H1 (cell line): ENCODE data around the gene CRTC3. TPM values are rescaled to one million over a fixed set of nuclear protein-coding genes. Genes with fewer than 3 reads are reported as not detected.

Source experiments
- CTCF ChIA-PET: fragments of 300-600 bp; sonication (Branson Sonifier 250); formaldehyde crosslinking; loops from one replicate; lab custom pipeline; 2021; ENCODE audit not compliant: partially characterized antibody; lab: Charles Lee
- POLR2A ChIA-PET: fragments of 300-600 bp; sonication (Branson Sonifier 250); formaldehyde crosslinking; loops from one replicate; lab custom pipeline; 2021; ENCODE audit warnings: inconsistent platforms; ENCODE audit not compliant: partially characterized antibody; lab: Charles Lee
- DNase-seq, 2 experiments: peaks; one replicate each; pipeline versions ENCODE4 v3.0.0 to v3.0.0-alpha.2; 2010 to 2022; ENCODE audit warnings: low spot score in 2 of 2, low read depth in 1 of 2, mixed read lengths in 1 of 2
- FAIRE-seq: peaks from 2 replicates; lab custom pipeline; 2011; peaks lifted over from hg19 to GRCh38; lab: Jason Lieb, UNC
- H2AFZ ChIP-seq: 2 replicates; pipeline ENCODE4 v1.8.1; 2012; ENCODE audit warnings: low read length, inconsistent platforms
- H2AK5ac ChIP-seq: 2 replicates; pipeline ENCODE4 v1.6.1; 2013; ENCODE audit warnings: low read depth, low read length
- H2BK120ac ChIP-seq: replicated peaks from 2 replicates; pipeline ENCODE3; 2013; ENCODE audit warnings: low read depth, low read length, inconsistent platforms
- H2BK12ac ChIP-seq: 2 replicates; pipeline ENCODE4 v1.6.1; 2013; ENCODE audit warnings: low read depth, low read length
- H2BK15ac ChIP-seq: 2 replicates; pipeline ENCODE4 v1.6.1; 2013; ENCODE audit warnings: low read length
- H2BK20ac ChIP-seq: 2 replicates; pipeline ENCODE4 v1.6.1; 2013; ENCODE audit warnings: low read length
- H2BK5ac ChIP-seq: 2 replicates; pipeline ENCODE4 v1.6.1; 2013; ENCODE audit warnings: low read depth, low read length
- H3K14ac ChIP-seq: 2 replicates; pipeline ENCODE4 v1.6.1; 2013; ENCODE audit warnings: inconsistent platforms; ENCODE audit not compliant: insufficient read length
- H3K18ac ChIP-seq: 2 replicates; pipeline ENCODE4 v1.6.1; 2013; ENCODE audit warnings: low read length; ENCODE audit errors: extremely low read depth
- H3K23ac ChIP-seq: 2 replicates; pipeline ENCODE4 v1.6.1; 2013; ENCODE audit warnings: inconsistent platforms; ENCODE audit not compliant: insufficient read length
- H3K23me2 ChIP-seq: 2 replicates; pipeline ENCODE4 v1.6.1; 2013; ENCODE audit warnings: low read depth, low read length
- H3K27ac ChIP-seq: 2 replicates; pipeline ENCODE4 v1.6.1; 2011; ENCODE audit warnings: low read depth, low read length, inconsistent platforms
- H3K27me3 ChIP-seq, 4 experiments: replicated peaks in 1 of 4; 1 replicate in 1 of 4; 2 replicates in 3 of 4; pipeline versions ENCODE4 v1.6.1 to v1.8.1; 2011 to 2013; ENCODE audit warnings: low read length in 3 of 4, mild to moderate bottlenecking in 3 of 4, inconsistent platforms in 2 of 4, mixed read lengths in 2 of 4, moderate library complexity in 1 of 4; ENCODE audit not compliant: control insufficient read depth in 3 of 4, insufficient read depth in 3 of 4; ENCODE audit errors: extremely low read depth in 1 of 4
- H3K36me3 ChIP-seq, 4 experiments: 2 replicates each; pipeline versions ENCODE4 v1.6.1 to v1.8.1; 2011 to 2013; ENCODE audit warnings: mild to moderate bottlenecking in 4 of 4, low read length in 3 of 4, moderate library complexity in 2 of 4, control low read depth in 1 of 4, inconsistent platforms in 1 of 4; ENCODE audit not compliant: insufficient read depth in 4 of 4, control insufficient read depth in 2 of 4
- H3K4ac ChIP-seq: replicated peaks from 2 replicates; pipeline ENCODE3; 2013; ENCODE audit warnings: low read length, low read depth, mixed read lengths, inconsistent platforms; ENCODE audit not compliant: insufficient read length
- H3K4me1 ChIP-seq, 4 experiments: replicated peaks in 1 of 4; 1 replicate in 1 of 4; 2 replicates in 3 of 4; pipeline versions ENCODE4 v1.6.1 to v1.8.1; 2011 to 2013; ENCODE audit warnings: low read length in 3 of 4, inconsistent platforms in 2 of 4, mixed read lengths in 1 of 4; ENCODE audit not compliant: insufficient read depth in 4 of 4, control insufficient read depth in 3 of 4
- H3K4me2 ChIP-seq, 2 experiments: 2 replicates each; pipeline versions ENCODE4 v1.6.1 to v1.8.1; 2011 to 2013; ENCODE audit warnings: low read depth in 2 of 2, low read length in 2 of 2, control low read depth in 1 of 2, inconsistent platforms in 1 of 2, mild to moderate bottlenecking in 1 of 2; ENCODE audit not compliant: insufficient read depth in 1 of 2
- H3K4me3 ChIP-seq, 4 experiments: fragments of 200-600, 300-600 bp in 1 of 4; sonication (generic), shearing (Covaris generic), sonication (Bioruptor Twin) in 1 of 4; 2 replicates each; pipeline versions ENCODE4 v1.5.1 to v1.8.1; 2011 to 2016; ENCODE audit warnings: low read length in 4 of 4, low read depth in 3 of 4, control low read depth in 2 of 4, inconsistent platforms in 2 of 4, mild to moderate bottlenecking in 2 of 4, mixed read lengths in 1 of 4, moderate library complexity in 1 of 4; ENCODE audit not compliant: insufficient read depth in 2 of 4; ENCODE audit errors: extremely low read depth in 1 of 4
- H3K56ac ChIP-seq: replicated peaks from 2 replicates; pipeline ENCODE3; 2013; ENCODE audit warnings: low read depth, mild to moderate bottlenecking, mixed read lengths, low read length, inconsistent platforms; ENCODE audit not compliant: insufficient read length
- H3K79me1 ChIP-seq: 2 replicates; pipeline ENCODE4 v1.6.1; 2013; ENCODE audit warnings: low read depth, low read length, control low read depth
- H3K79me2 ChIP-seq, 2 experiments: 2 replicates each; pipeline versions ENCODE4 v1.6.1 to v1.8.1; 2012 to 2013; ENCODE audit warnings: low read length in 2 of 2, mild to moderate bottlenecking in 2 of 2, inconsistent platforms in 1 of 2; ENCODE audit not compliant: insufficient read depth in 2 of 2, control insufficient read depth in 1 of 2
- H3K9ac ChIP-seq, 4 experiments: replicated peaks in 1 of 4; 1 replicate in 1 of 4; 2 replicates in 3 of 4; pipeline versions ENCODE4 v1.6.1 to v1.8.1; 2011 to 2013; ENCODE audit warnings: low read depth in 3 of 4, low read length in 3 of 4, control low read depth in 2 of 4, mild to moderate bottlenecking in 2 of 4, moderate library complexity in 2 of 4, inconsistent platforms in 1 of 4; ENCODE audit errors: extremely low read depth in 1 of 4
- H3K9me3 ChIP-seq, 2 experiments: 2 replicates each; pipeline versions ENCODE4 v1.6.1 to v1.8.1; 2012 to 2013; ENCODE audit warnings: mild to moderate bottlenecking in 2 of 2, moderate library complexity in 2 of 2, control low read depth in 1 of 2, inconsistent platforms in 1 of 2, low read depth in 1 of 2, low read length in 1 of 2, mixed read lengths in 1 of 2; ENCODE audit not compliant: insufficient read depth in 2 of 2
- H4K20me1 ChIP-seq, 2 experiments: replicated peaks in 1 of 2; 2 replicates each; pipeline versions ENCODE3 to v1.8.1; 2011 to 2013; ENCODE audit warnings: inconsistent platforms in 2 of 2, low read length in 2 of 2, mild to moderate bottlenecking in 1 of 2; ENCODE audit not compliant: insufficient read depth in 2 of 2, control insufficient read depth in 1 of 2
- H4K5ac ChIP-seq: 2 replicates; pipeline ENCODE4 v1.6.1; 2013; ENCODE audit warnings: low read length, low read depth, mixed read lengths, inconsistent platforms; ENCODE audit not compliant: insufficient read length
- H4K8ac ChIP-seq: 2 replicates; pipeline ENCODE4 v1.8.0; 2013; ENCODE audit warnings: mild to moderate bottlenecking, moderate library complexity, low read length, inconsistent platforms; ENCODE audit not compliant: insufficient read depth; ENCODE audit errors: extremely low read depth
- H4K91ac ChIP-seq: replicated peaks from 2 replicates; pipeline ENCODE3; 2013; ENCODE audit warnings: low read length, mixed read lengths, inconsistent platforms; ENCODE audit not compliant: insufficient read length
- ATF2 ChIP-seq: IDR thresholded peaks from 2 replicates; pipeline ENCODE4 v1.6.1; 2012; ENCODE audit warnings: low read length, inconsistent platforms
- BRCA1 ChIP-seq: IDR thresholded peaks from 2 replicates; pipeline ENCODE4 v1.6.1; 2012; ENCODE audit warnings: low read depth, low read length, improper control_type of control experiment
- CBX5 ChIP-seq: fragments of 300-800, 300-1000 bp; sonication (generic); IDR thresholded peaks from 2 replicates; pipeline ENCODE4 v1.7.1; 2016; ENCODE audit warnings: antibody characterized with exemption, low read length, low read depth
- EZH2 ChIP-seq: fragments of 200-600 bp; sonication (generic); IDR thresholded peaks from 2 replicates; pipeline ENCODE4 v1.7.1; 2012; ENCODE audit warnings: low read depth, mild to moderate bottlenecking, moderate library complexity, low read length, inconsistent platforms; ENCODE audit not compliant: severe bottlenecking
- GTF2F1 ChIP-seq: IDR thresholded peaks from 2 replicates; pipeline ENCODE4 v1.6.1; 2012; ENCODE audit warnings: low read depth, low read length, improper control_type of control experiment, borderline replicate concordance
- HDAC6 ChIP-seq: IDR thresholded peaks from one replicate; pipeline ENCODE4 v1.7.1; 2012; ENCODE audit warnings: low read depth, mild to moderate bottlenecking, inconsistent platforms, low read length, moderate library complexity
- POLR2A ChIP-seq, 2 experiments: IDR thresholded peaks; 1 replicate in 1 of 2; 2 replicates in 1 of 2; pipeline ENCODE4 v1.6.1; 2011; ENCODE audit warnings: low read depth in 2 of 2, low read length in 2 of 2, mild to moderate bottlenecking in 2 of 2; ENCODE audit errors: control extremely low read depth in 1 of 2
- RAD21 ChIP-seq, 2 experiments: IDR thresholded peaks in 1 of 2; conservative IDR thresholded peaks in 1 of 2; 2 replicates each; pipeline ENCODE4 v1.6.1; 2011; ENCODE audit warnings: low read depth in 2 of 2, low read length in 2 of 2, improper control_type of control experiment in 1 of 2, inconsistent platforms in 1 of 2, mild to moderate bottlenecking in 1 of 2, moderate library complexity in 1 of 2
- RXRA ChIP-seq: IDR thresholded peaks from 2 replicates; pipeline ENCODE4 v1.6.1; 2011; ENCODE audit warnings: low read depth, mild to moderate bottlenecking, low read length, moderate library complexity; ENCODE audit not compliant: insufficient read depth
- SIRT6 ChIP-seq: IDR thresholded peaks from one replicate; pipeline ENCODE4 v1.7.1; 2012; ENCODE audit warnings: low read length, inconsistent platforms
- TAF1 ChIP-seq: IDR thresholded peaks from 2 replicates; pipeline ENCODE4 v1.6.1; 2011; ENCODE audit warnings: mild to moderate bottlenecking, low read depth, low read length
- TEAD4 ChIP-seq: IDR thresholded peaks from 2 replicates; pipeline ENCODE4 v1.6.1; 2012; ENCODE audit warnings: low read depth, low read length, inconsistent platforms, mixed read lengths
- WGBS, 2 experiments: shearing (Covaris generic) in 1 of 2; methylation state at CpG; one replicate each; pipeline versions ENCODE4 v1.1.6 to v1.1.7; 2013 to 2015; ENCODE audit warnings: low lambda C conversion rate in 2 of 2, mixed read lengths in 2 of 2, inconsistent platforms in 1 of 2, low coverage in 1 of 2, missing lambda C conversion rate in 1 of 2; ENCODE audit not compliant: insufficient replicate concordance in 2 of 2, insufficient coverage in 1 of 2, insufficient read length in 1 of 2; ENCODE audit errors: extremely low coverage in 1 of 2, missing lambda C conversion rate in 1 of 2; 5-methylcytosine and 5-hydroxymethylcytosine counted together
- polyA plus RNA-seq, 7 experiments: library from polyadenylated mRNA; depleted of rRNA in 3 of 7; stranded (reverse) in 5 of 7; unstranded in 2 of 7; fragments of >200 nt in 5 of 7; fragments of 200-250 nt in 2 of 7; gene quantifications; 1 replicate in 5 of 7; 2 replicates in 1 of 7; 4 replicates in 1 of 7; pipeline versions ENCODE4 v1.2.1 to v1.2.3, GENCODE V29; 2011 to 2013; ENCODE audit warnings: missing spikeins in 2 of 7, mixed read lengths in 2 of 7
- total RNA-seq: library from RNA; stranded (reverse); fragmentation: NEBNext Ultra II Directional; extraction: Animal tissue kit (Norgen Biotek cat#: 25700); gene quantifications from 2 replicates; pipeline ENCODE4 v1.2.1, GENCODE V29; 2021

Gene CRTC3
- total and polyA plus RNA-seq, 2 of the 8 experiments (the other 6 are each of a cell fraction or from before 2014, with no cell fraction given): 5.0 to 5.3 TPM

GRCh38 chr15:90680371-90680935 is 150.7 kb downstream of the CRTC3 start:
- H3K18ac ChIP-seq: no peak overlapping the region
- H3K56ac ChIP-seq: no peak overlapping the region
- H3K4me2 ChIP-seq: no peak overlapping the region
- H4K91ac ChIP-seq: no peak overlapping the region
- no peaks in the 10 kb centered on the region for H4K20me1 ChIP-seq
- H4K5ac ChIP-seq: no peak overlapping the region
- no peak for FAIRE-seq
- H2BK12ac ChIP-seq: no peak overlapping the region
- H2AFZ ChIP-seq: no peak overlapping the region
- no peak overlapping the region for H4K8ac ChIP-seq
- no peak overlapping the region for H2AK5ac ChIP-seq
- WGBS, 2 experiments: 84% methylated on average over 6 of the region's 6 CpGs; no CpG with 5 or more reads in 1 of the 2 experiments
- H3K27me3 ChIP-seq: no peaks in the 10 kb centered on the region
- H3K27ac ChIP-seq: no peak overlapping the region
- no peak overlapping the region for H2BK15ac ChIP-seq
- H3K23ac ChIP-seq: no peak overlapping the region
- ChIA-PET POLR2A (no interaction called here), CTCF (interaction anchor here (0.7 to 1.2 kb wide), 2 partner anchors 10 to 33 kb away, joined by 3 to 5 read pairs; no protein-coding TSS in a partner anchor)
- no peak overlapping the region for H2BK5ac ChIP-seq
- no peaks in the 10 kb centered on the region for H3K36me3 ChIP-seq
- no peaks in the 10 kb centered on the region for H3K79me2 ChIP-seq
- H3K79me1 ChIP-seq: no peaks in the 10 kb centered on the region
- H3K9ac ChIP-seq: no peak overlapping the region
- H2BK20ac ChIP-seq: no peak overlapping the region
- H2BK120ac ChIP-seq: no peak overlapping the region
- no peak overlapping the region for H3K4ac ChIP-seq
- peaks cover 0 to 2% (median 0%) of the 10 kb centered on the region in 4 experiments; a peak in 1 of 7 replicates for H3K4me1 ChIP-seq
- no peak for DNase-seq
- no peak overlapping the region for H3K4me3 ChIP-seq
- no peaks in the 10 kb centered on the region for H3K9me3 ChIP-seq
- H3K14ac ChIP-seq: no peak overlapping the region
- no peaks in the 10 kb centered on the region for H3K23me2 ChIP-seq
- TF ChIP-seq BRCA1 (no peak), TEAD4 (no peak), ATF2 (no peak), HDAC6 (no peak), RXRA (no peak), TAF1 (no peak), GTF2F1 (no peak), RAD21 (IDR thresholded peaks at IDR 0.05 in 1 of 2, conservative IDR thresholded peaks at IDR 0.05 in 1 of 2; ENCODE audit: low read depth in 2 of 2, low read length in 2 of 2) (no peak), SIRT6 (no peak), EZH2 (no peak), CBX5 (no peak), POLR2A (IDR thresholded peaks at IDR 0.05; ENCODE audit: control extremely low read depth in 1 of 2, low read depth in 2 of 2, low read length in 2 of 2) (no peak)
